Measurements from ENCODE around the gene CBFA2T3.

The CBFA2T3 gene

GRCh38 chr16:88882358-88883030, 94.5 kb downstream of the CBFA2T3 start (continued):
- TF ChIP-seq ZBTB11 (tag by site-specific recombination; conservative IDR thresholded peaks at IDR 0.05; ENCODE audit: low read depth) (no peak), TRIM28 (IDR thresholded peaks at IDR 0.05; ENCODE audit: borderline replicate concordance, low read length) (no peak), ZNF146 (tag by site-specific recombination; IDR thresholded peaks at IDR 0.05) (no peak), ZNF837 (tag by site-specific recombination; IDR thresholded peaks at IDR 0.05) (no peak), ZSCAN30 (tag by site-specific recombination; IDR thresholded peaks at IDR 0.05) (no peak), ZSCAN23 (tag by site-specific recombination; IDR thresholded peaks at IDR 0.05) (no peak), ZNF501 (tag by site-specific recombination; IDR thresholded peaks at IDR 0.05) (no peak), ZNF558 (tag by site-specific recombination; IDR thresholded peaks at IDR 0.05) (no peak), OVOL3 (tag by site-specific recombination; IDR thresholded peaks at IDR 0.05) (no peak), ZBTB17 (tag by site-specific recombination; IDR thresholded peaks at IDR 0.05) (no peak), ZNF670 (tag by site-specific recombination; IDR thresholded peaks at IDR 0.05; ENCODE audit: low read depth) (no peak), ELK4 (IDR thresholded peaks at IDR 0.05; ENCODE audit: borderline replicate concordance, low read depth, low read length) (no peak), RBAK (tag by site-specific recombination; IDR thresholded peaks at IDR 0.05) (no peak), ZNF426 (tag by site-specific recombination; IDR thresholded peaks at IDR 0.05) (no peak), ZNF555 (tag by site-specific recombination; conservative IDR thresholded peaks at IDR 0.05) (no peak), ZBTB10 (tag by site-specific recombination; IDR thresholded peaks at IDR 0.05) (no peak), MZF1 (tag by site-specific recombination; IDR thresholded peaks at IDR 0.05; ENCODE audit: borderline replicate concordance) (no peak), GLI2 (tag by site-specific recombination; IDR thresholded peaks at IDR 0.05; ENCODE audit: borderline replicate concordance, low read depth) (no peak), SCRT2 (tag by site-specific recombination; IDR thresholded peaks at IDR 0.05) (no peak), ZNF530 (tag by site-specific recombination; IDR thresholded peaks at IDR 0.05; ENCODE audit: low read depth) (no peak), ZNF16 (tag by site-specific recombination; IDR thresholded peaks at IDR 0.05; ENCODE audit: low read depth) (no peak), ZBTB20 (tag by site-specific recombination; IDR thresholded peaks at IDR 0.05) (no peak), ZIC2 (tag by site-specific recombination; IDR thresholded peaks at IDR 0.05) (no peak), ZNF692 (tag by site-specific recombination; IDR thresholded peaks at IDR 0.05) (no peak), GFI1B (tag by site-specific recombination; IDR thresholded peaks at IDR 0.05) (no peak), ZNF174 (tag by site-specific recombination; IDR thresholded peaks at IDR 0.05) (no peak), KLF16 (tag by site-specific recombination; IDR thresholded peaks at IDR 0.05) (peak; percentile 81; the same call in 1 of the 2 replicates), ZNF560 (tag by site-specific recombination; IDR thresholded peaks at IDR 0.05; ENCODE audit: borderline replicate concordance) (no peak), SP2 (tag by site-specific recombination; IDR thresholded peaks at IDR 0.05) (peak; percentile 32), BCL11B (tag by site-specific recombination; IDR thresholded peaks at IDR 0.05; ENCODE audit: low read depth) (no peak), ZNF311 (tag by site-specific recombination; IDR thresholded peaks at IDR 0.05; ENCODE audit: borderline replicate concordance) (no peak), ZFP3 (tag by site-specific recombination; IDR thresholded peaks at IDR 0.05; ENCODE audit: low read depth) (no peak), ZNF776 (tag by site-specific recombination; IDR thresholded peaks at IDR 0.05; ENCODE audit: borderline replicate concordance) (no peak), ZNF391 (tag by site-specific recombination; IDR thresholded peaks at IDR 0.05; ENCODE audit: borderline replicate concordance, low read depth) (no peak)

All from HEK293 (cell line).